Measurements from ENCODE around the gene NBPF1.
"Not testable (repeated sequence)": the region's sequence is repeated elsewhere in the genome, so short reads cannot be mapped to it uniquely, and the experiment has no call there.

GRCh38 chr1:16534829-16535456 lies 78.4 kb downstream of the NBPF1 start:
- not testable (repeated sequence) for TF ChIP-seq EZH2phosphoT487 (IDR thresholded peaks at IDR 0.05; ENCODE audit: borderline replicate concordance); YY1 (IDR thresholded peaks at IDR 0.05; ENCODE audit: extremely low read depth, insufficient replicate concordance, low read depth, low read length); CTCF (IDR thresholded peaks at IDR 0.05 in 2 of 3, conservative IDR thresholded peaks at IDR 0.05 in 1 of 3; ENCODE audit: borderline replicate concordance in 1 of 3, insufficient read depth in 1 of 3, low read depth in 2 of 3, low read length in 2 of 3); POLR2AphosphoS5 (IDR thresholded peaks at IDR 0.05; ENCODE audit: low read depth, low read length); CEBPB (IDR thresholded peaks at IDR 0.05; ENCODE audit: low read depth); POLR2A (IDR thresholded peaks at IDR 0.05; ENCODE audit: borderline replicate concordance, extremely low read depth, insufficient read depth, insufficient read length); SP1 (IDR thresholded peaks at IDR 0.05; ENCODE audit: low read depth); EGR1 (IDR thresholded peaks at IDR 0.05; ENCODE audit: low read depth); TCF7L2 (IDR thresholded peaks at IDR 0.05; ENCODE audit: borderline replicate concordance, extremely low read depth, insufficient read depth, insufficient read length); REST (IDR thresholded peaks at IDR 0.05; ENCODE audit: low read depth)
- peak; percentile 10 for TF ChIP-seq ZBTB33 (IDR thresholded peaks at IDR 0.05; ENCODE audit: extremely low read depth, insufficient replicate concordance, low read length)
